AG04450 (cell line): ENCODE measurements around the gene CNOT6. TPM values are rescaled to one million over a fixed set of nuclear protein-coding genes. Genes with fewer than 3 reads are reported as not detected.

Experiments
- CTCF ChIA-PET: fragments of 300-600, 350-600 bp; formaldehyde crosslinking; extraction: SDS; loops from one replicate; lab custom pipeline; 2022; ENCODE audit warnings: antibody characterized with exemption, inconsistent platforms; lab: Charles Lee
- POLR2A ChIA-PET: fragments of 350-600 bp; formaldehyde crosslinking; extraction: SDS; loops from one replicate; lab custom pipeline; 2021; ENCODE audit warnings: antibody characterized with exemption, inconsistent platforms; lab: Yijun Ruan, JAX
- DNase-seq: peaks from one replicate; pipeline ENCODE4 v3.0.0-alpha.2; 2011; ENCODE audit warnings: low read depth, low spot score
- H3K27ac ChIP-seq: one replicate; pipeline ENCODE4 v1.5.1; 2012; ENCODE audit warnings: low read depth, low read length, control low read depth
- H3K27me3 ChIP-seq: one replicate; pipeline ENCODE4 v1.6.0; 2012; ENCODE audit warnings: low read length; ENCODE audit not compliant: control insufficient read depth, insufficient read depth
- H3K4me3 ChIP-seq: 2 replicates; pipeline ENCODE4 v1.5.1; 2011; ENCODE audit warnings: mild to moderate bottlenecking, low read depth, low read length, control low read depth
- H3K9me3 ChIP-seq: 2 replicates; pipeline ENCODE4 v1.5.1; 2012; ENCODE audit warnings: low read length; ENCODE audit not compliant: control insufficient read depth, insufficient read depth
- CTCF ChIP-seq: IDR thresholded peaks from 2 replicates; pipeline ENCODE4 v1.5.1; 2011; ENCODE audit warnings: low read depth, low read length, control low read depth, inconsistent platforms
- polyA plus RNA-seq: library from polyadenylated mRNA; depleted of rRNA; stranded (reverse); fragments of >200 nt; gene quantifications from 2 replicates; pipeline ENCODE4 v1.2.3, GENCODE V29; 2011

CNOT6 gene
- polyA plus RNA-seq, 1 experiment: 21.5 TPM

- no peaks in the 10 kb centered on the region; the same call in 1 of the 2 replicates for H3K9me3 ChIP-seq
- H3K27ac ChIP-seq: no peak overlapping the region
- TF ChIP-seq CTCF: no peak
- POLR2A ChIA-PET: no interaction called here
- H3K27me3 ChIP-seq: peaks cover 3% of the 10 kb centered on the region
- DNase-seq: no peak
- H3K4me3 ChIP-seq: no peak overlapping the region
- CTCF ChIA-PET: no interaction called here
Measured at GRCh38 chr5:180601591-180602480, 107.7 kb downstream of the CNOT6 start.

GRCh38 chr5:180602481-180603075 is 108.4 kb downstream of the CNOT6 start:
- no peaks in the 10 kb centered on the region; the same call in 1 of the 2 replicates for H3K9me3 ChIP-seq
- H3K27me3 ChIP-seq: peaks cover 3% of the 10 kb centered on the region
- H3K4me3 ChIP-seq: no peak overlapping the region
- no peak for TF ChIP-seq CTCF
- POLR2A ChIA-PET: no interaction called here
- no peak overlapping the region for H3K27ac ChIP-seq
- no peak for DNase-seq
- CTCF ChIA-PET: no interaction called here

DNA sequence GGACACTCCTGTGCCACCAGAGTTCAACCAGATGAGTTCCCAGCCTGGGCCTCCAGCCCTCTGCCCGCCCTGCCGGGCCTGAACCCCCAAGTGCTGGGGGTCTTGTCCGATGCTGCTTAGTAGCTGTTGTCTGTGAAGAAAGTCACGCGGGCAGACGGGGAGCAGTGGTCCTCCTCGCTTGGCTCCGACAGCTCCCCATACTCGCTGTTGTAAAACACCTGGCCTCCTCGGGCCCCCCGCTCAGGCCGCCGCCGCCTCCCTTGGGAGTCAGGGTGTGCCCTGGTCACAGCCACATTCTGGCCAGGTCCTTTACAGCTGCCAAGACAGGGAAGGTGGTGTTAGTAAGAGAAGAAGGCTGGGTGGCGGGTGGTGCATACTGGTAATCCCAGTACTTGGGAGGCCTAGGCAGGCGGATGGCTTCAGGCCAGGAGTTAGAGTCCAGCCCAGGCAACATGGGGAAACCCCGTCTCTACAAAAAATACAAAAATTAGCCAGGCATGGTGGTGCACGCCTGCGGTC is 109.0 kb downstream of the CNOT6 start:
- CTCF ChIA-PET: no interaction called here
- H3K27ac ChIP-seq: no peak overlapping the region
- POLR2A ChIA-PET: no interaction called here
- no peak for DNase-seq
- H3K9me3 ChIP-seq: no peaks in the 10 kb centered on the region
- H3K27me3 ChIP-seq: peaks cover 3% of the 10 kb centered on the region
- no peak for TF ChIP-seq CTCF
- H3K4me3 ChIP-seq: no peak overlapping the region

DNA sequence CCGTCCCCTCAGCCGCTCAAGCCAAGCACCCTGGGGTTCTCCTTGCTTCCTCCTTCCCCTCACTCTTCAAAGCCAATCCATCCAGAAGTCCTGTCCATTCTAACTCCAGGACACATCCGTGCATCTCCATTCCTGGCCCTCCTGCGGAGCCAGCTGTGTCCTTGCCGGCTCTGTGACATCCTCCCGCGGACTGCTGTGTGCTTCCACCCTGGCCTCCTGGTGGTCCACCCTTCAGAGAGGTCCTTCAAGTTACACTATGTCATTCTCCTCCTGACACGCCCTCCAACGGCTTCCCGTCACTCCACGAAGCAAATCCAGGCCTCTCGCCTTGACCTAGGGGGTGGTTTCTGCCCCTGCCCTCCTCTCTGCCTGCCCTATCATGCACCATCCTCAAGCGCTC is 110.1 kb downstream of the CNOT6 start:
- Histone ChIP-seq H3K27ac (no peak overlapping the region), H3K4me3 (no peak overlapping the region), H3K9me3 (no peaks in the 10 kb centered on the region), H3K27me3 (peaks cover 3% of the 10 kb centered on the region)
- no peak for DNase-seq
- ChIA-PET POLR2A (no interaction called here), CTCF (interaction anchor here (1.8 kb wide), 1 partner anchor 310 kb away, joined by 5 read pairs; no protein-coding TSS in a partner anchor)
- TF ChIP-seq CTCF: no peak
